Endothelial cell of umbilical vein (primary cell): ENCODE measurements around the gene STOX1.

Experiments
- CTCF ChIP-seq, 2 donors: IDR thresholded peaks; 1 replicate in 1 of 2; 2 replicates in 1 of 2; pipeline ENCODE4 v1.5.1; 2011; ENCODE audit warnings: low read length in 2 of 2, mild to moderate bottlenecking in 2 of 2, moderate library complexity in 2 of 2, control low read depth in 1 of 2, inconsistent platforms in 1 of 2, low read depth in 1 of 2; ENCODE audit not compliant: insufficient read depth in 1 of 2; ENCODE audit errors: extremely low read depth in 1 of 2
- EZH2 ChIP-seq: IDR thresholded peaks from 2 replicates; pipeline ENCODE4 v1.6.1; 2012; ENCODE audit warnings: borderline replicate concordance, low read depth, mild to moderate bottlenecking, moderate library complexity, low read length, inconsistent platforms; ENCODE audit not compliant: severe bottlenecking
- FOS ChIP-seq: IDR thresholded peaks from 2 replicates; pipeline ENCODE4 v1.6.1; 2011; ENCODE audit warnings: mild to moderate bottlenecking, low read length, moderate library complexity, borderline replicate concordance; ENCODE audit not compliant: insufficient read depth
- GATA2 ChIP-seq: IDR thresholded peaks from 2 replicates; pipeline ENCODE4 v1.7.0; 2011; ENCODE audit warnings: low read depth, mild to moderate bottlenecking, moderate library complexity, mixed read lengths, low read length; ENCODE audit not compliant: insufficient read length, insufficient read depth
- JUN ChIP-seq: IDR thresholded peaks from 2 replicates; pipeline ENCODE4 v1.6.1; 2011; ENCODE audit warnings: borderline replicate concordance, low read depth; ENCODE audit not compliant: insufficient read length, insufficient read depth
- MAX ChIP-seq: IDR thresholded peaks from 2 replicates; pipeline ENCODE4 v1.6.1; 2011; ENCODE audit not compliant: insufficient read depth, insufficient read length
- MYC ChIP-seq: IDR thresholded peaks from one replicate; pipeline ENCODE4 v1.6.1; 2011; ENCODE audit warnings: mild to moderate bottlenecking, low read depth, low read length
- POLR2A ChIP-seq: IDR thresholded peaks from 2 replicates; pipeline ENCODE4 v1.6.1; 2012; ENCODE audit warnings: low read depth, mild to moderate bottlenecking, control low read depth, low read length
- POLR2AphosphoS5 ChIP-seq: IDR thresholded peaks from 2 replicates; pipeline ENCODE4 v1.6.1; 2012; ENCODE audit warnings: low read depth, mild to moderate bottlenecking, control low read depth, low read length, moderate library complexity; ENCODE audit not compliant: insufficient read depth

- no peak for TF ChIP-seq EZH2
- TF ChIP-seq CTCF (IDR thresholded peaks at IDR 0.05; ENCODE audit: extremely low read depth in 1 of 2, insufficient read depth in 1 of 2, low read depth in 1 of 2, low read length in 2 of 2): no peak
- TF ChIP-seq JUN: no peak
- no peak for TF ChIP-seq POLR2A
- TF ChIP-seq POLR2AphosphoS5: no peak
- TF ChIP-seq MYC: no peak
- TF ChIP-seq MAX: no peak
- TF ChIP-seq FOS: no peak
- no peak for TF ChIP-seq GATA2
These were observed 37.3 kb downstream of the STOX1 start for GRCh38 chr10:68864611-68865010.
